GM20000 (cell line): ENCODE results near the gene NTHL1.

Source experiments
- DNase-seq: peaks from one replicate; pipeline ENCODE4 v3.0.0; 2012; ENCODE audit warnings: low spot score
- CTCF ChIP-seq: IDR thresholded peaks from 2 replicates; pipeline ENCODE4 v1.5.1; 2012; ENCODE audit warnings: mild to moderate bottlenecking, control low read depth; ENCODE audit errors: extremely low read depth, missing control alignments

NTHL1 gene

GRCh38 chr16:2056681-2057407 is 9.2 kb upstream of the NTHL1 start:
- DNase-seq: no peak

GRCh38 chr16:2056077-2056476 is 8.4 kb upstream of the NTHL1 start:
- no peak for DNase-seq
- TF ChIP-seq CTCF: no peak

More at GRCh38 chr16:2056681-2057407, 9.2 kb upstream of the NTHL1 start:
- TF ChIP-seq CTCF: no peak

- DNase-seq: no peak
- no peak for TF ChIP-seq CTCF
Observed at GRCh38 chr16:2054543-2055245, 7.1 kb upstream of the NTHL1 start.

- no peak for DNase-seq
- TF ChIP-seq CTCF: no peak
Observed at GRCh38 chr16:2053897-2054296, 6.3 kb upstream of the NTHL1 start.

GRCh38 chr16:2053211-2053610 is 5.6 kb upstream of the NTHL1 start:
- no peak for DNase-seq
- TF ChIP-seq CTCF: no peak

- no peak for TF ChIP-seq CTCF
- DNase-seq: no peak
Observed at GRCh38 chr16:2048116-2048543, 496 bp upstream of the NTHL1 start.

- no peak for TF ChIP-seq CTCF
- DNase-seq: no peak
Observed at GRCh38 chr16:2046893-2047329, 723 bp downstream of the NTHL1 start.
